PC-3 (cell line): ENCODE results near the gene ADARB2. TPM values are rescaled to one million over a fixed set of nuclear protein-coding genes. Genes with fewer than 3 reads are reported as not detected.

Source experiments
- ATAC-seq: fragments of 200-7000 bp; cut with Tn5 transposase; 2 replicates; pipeline ENCODE4 v1.9.1; 2020; ENCODE audit warnings: mild to moderate bottlenecking, moderate library complexity
- BruUV-seq: library from RNA; stranded (reverse); fragments of 400-500 nt; replicated peaks from 2 replicates; lab custom pipeline; 2021; lab: Mats Ljungman, UMichigan
- CTCF ChIA-PET: fragments of 300-600 bp; sonication (Branson Sonifier 250); formaldehyde crosslinking; loops from one replicate; lab custom pipeline; 2022; ENCODE audit warnings: antibody characterized with exemption; lab: Charles Lee
- POLR2A ChIA-PET: fragments of 300-600 bp; sonication (Branson Sonifier 250); formaldehyde crosslinking; loops from one replicate; lab custom pipeline; 2022; ENCODE audit warnings: antibody characterized with exemption; ENCODE audit not compliant: unreplicated experiment; lab: Charles Lee
- DNase-seq: peaks from one replicate; pipeline ENCODE4 v3.0.0-alpha.2; 2015
- H2AFZ ChIP-seq: fragments of 300-600 bp; sonication (generic); 2 replicates; pipeline ENCODE4 v1.6.0; 2016; ENCODE audit warnings: antibody characterized with exemption, low read length
- H3F3A ChIP-seq: fragments of 300-600 bp; sonication (generic); one replicate; pipeline ENCODE4 v1.6.0; 2017; ENCODE audit warnings: antibody characterized with exemption, low read length, control low read depth, mild to moderate bottlenecking; ENCODE audit not compliant: unreplicated experiment
- H3K27ac ChIP-seq: fragments of 300-600 bp; sonication (generic); 2 replicates; pipeline ENCODE4 v1.5.1; 2016; ENCODE audit warnings: mild to moderate bottlenecking, low read length
- H3K27me3 ChIP-seq: fragments of 300-600 bp; sonication (generic); 2 replicates; pipeline ENCODE4 v1.6.1; 2016; ENCODE audit warnings: low read length, mixed read lengths
- H3K36me3 ChIP-seq: fragments of 300-600 bp; sonication (generic); 2 replicates; pipeline ENCODE4 v1.6.1; 2016; ENCODE audit warnings: low read depth, mixed run types, low read length, mixed read lengths
- H3K4me1 ChIP-seq: fragments of 300-600 bp; sonication (generic); 2 replicates; pipeline ENCODE4 v1.5.1; 2016; ENCODE audit warnings: low read length; ENCODE audit not compliant: insufficient read depth
- H3K4me2 ChIP-seq: fragments of 300-600 bp; sonication (generic); 2 replicates; pipeline ENCODE4 v1.6.0; 2016; ENCODE audit warnings: low read length
- H3K4me3 ChIP-seq: fragments of 300-600 bp; sonication (generic); 2 replicates; pipeline ENCODE4 v1.5.1; 2016; ENCODE audit warnings: mild to moderate bottlenecking, low read length, mixed read lengths
- H3K79me2 ChIP-seq: fragments of 300-600 bp; sonication (generic); 2 replicates; pipeline ENCODE4 v1.6.1; 2017; ENCODE audit warnings: low read length, mixed read lengths
- H3K9ac ChIP-seq: fragments of 300-600 bp; sonication (generic); 2 replicates; pipeline ENCODE4 v1.6.0; 2016; ENCODE audit warnings: mild to moderate bottlenecking, low read length
- H3K9me2 ChIP-seq: fragments of 300-600 bp; sonication (generic); replicated peaks from 2 replicates; pipeline ENCODE4 v1.6.1; 2016; ENCODE audit warnings: mixed run types, low read length, mixed read lengths
- H3K9me3 ChIP-seq: fragments of 300-600 bp; sonication (generic); 2 replicates; pipeline ENCODE4 v1.6.1; 2016; ENCODE audit warnings: low read length, mixed read lengths
- H4K20me1 ChIP-seq: fragments of 300-600 bp; sonication (generic); 2 replicates; pipeline ENCODE4 v1.6.1; 2016; ENCODE audit warnings: low read length, mixed read lengths
- EZH2 ChIP-seq: fragments of 300-600 bp; sonication (generic); IDR thresholded peaks from one replicate; pipeline ENCODE4 v1.6.1; 2017; ENCODE audit warnings: antibody characterized with exemption, mild to moderate bottlenecking, low read length; ENCODE audit not compliant: unreplicated experiment
- EZH2phosphoT487 ChIP-seq: fragments of 300-600 bp; sonication (generic); IDR thresholded peaks from 2 replicates; pipeline ENCODE4 v1.6.1; 2018; ENCODE audit warnings: mild to moderate bottlenecking, antibody characterized with exemption, low read length, borderline replicate concordance
- intact Hi-C: fragments of 100-400 bp; cut with micrococcal nuclease; formaldehyde crosslinking; loops from 2 replicates; pipeline ENCODE4 v1.9.0; 2023
- total RNA-seq: library from RNA; depleted of rRNA; stranded (reverse); fragments of >200 nt; gene quantifications from 2 replicates; pipeline ENCODE4 v1.2.3, GENCODE V29; 2014
- TF ChIP-seq, protein P1 (sequence below): fragments of 300-600 bp; sonication (generic); conservative IDR thresholded peaks from 2 replicates; pipeline ENCODE4 v1.5.1; 2017; ENCODE audit warnings: antibody characterized with exemption, low read depth, mild to moderate bottlenecking, low read length

The ADARB2 gene
- total RNA-seq, 1 experiment from 2014 or later = not detected

DNA sequence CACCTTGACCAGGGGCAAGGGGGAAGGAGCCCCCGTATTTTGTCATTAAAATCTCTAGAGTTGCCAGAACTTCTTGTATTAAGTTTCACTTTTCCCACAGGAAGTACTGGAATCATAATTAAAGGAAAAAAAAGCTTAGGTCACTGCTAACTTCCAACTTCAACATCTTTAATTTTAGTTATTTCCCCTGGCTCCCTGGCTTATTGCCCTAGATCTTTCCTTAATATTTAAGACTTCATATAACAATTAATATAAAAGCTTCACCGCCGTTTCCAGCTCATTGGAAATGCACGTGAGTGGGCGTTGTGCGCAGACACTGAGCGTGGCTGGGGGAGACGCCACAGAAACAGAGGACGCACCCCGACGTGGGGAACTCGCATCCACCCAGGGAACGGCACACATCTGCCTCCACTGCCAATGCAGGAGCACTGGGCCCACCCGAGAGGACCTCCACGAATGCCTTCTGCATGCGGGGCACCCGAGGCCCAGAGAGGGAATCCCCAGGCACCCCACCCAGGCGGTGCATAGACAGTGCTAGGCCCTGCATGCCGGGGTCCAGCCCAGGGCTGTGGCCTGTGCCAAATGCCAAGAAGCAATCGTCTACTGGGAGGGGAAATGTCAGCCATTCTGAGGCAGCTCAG is 72.2 kb downstream of the ADARB2 start:
- CTCF ChIA-PET = no interaction called here
- POLR2A ChIA-PET = no interaction called here

DNA sequence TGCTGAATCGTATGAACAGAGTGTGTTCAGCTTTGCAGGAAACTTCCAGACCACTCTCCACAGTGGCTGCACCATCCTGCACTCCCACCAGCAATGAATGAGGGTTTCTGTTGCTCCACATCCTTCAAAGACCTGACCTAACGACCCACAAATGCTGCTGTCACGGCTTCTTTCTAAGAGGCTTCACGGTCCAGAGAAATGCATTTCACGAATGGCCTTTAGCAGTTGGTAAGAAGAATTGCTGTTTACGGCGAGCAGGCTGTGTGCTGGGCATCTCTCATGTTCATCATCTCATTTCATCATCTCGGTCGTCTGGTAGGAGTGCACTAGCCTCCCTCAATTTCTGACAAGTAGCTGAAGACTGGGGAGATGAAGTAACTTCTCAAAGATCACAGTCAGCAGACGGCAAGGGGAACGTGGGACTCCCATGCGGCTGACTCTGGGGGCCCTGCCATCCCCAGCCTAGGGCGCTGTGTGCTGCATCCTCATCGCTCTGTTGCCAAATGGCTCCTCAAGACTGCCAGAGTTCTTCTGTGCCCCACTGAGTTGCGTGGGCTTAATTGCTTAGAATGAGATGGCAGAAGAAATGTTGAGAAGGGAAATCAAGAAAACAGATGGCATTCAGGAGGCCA is 72.9 kb downstream of the ADARB2 start:
- Histone ChIP-seq H3K4me3 (no peak overlapping the region), H3K9ac (no peak overlapping the region), H3K36me3 (no peaks in the 10 kb centered on the region), H4K20me1 (no peaks in the 10 kb centered on the region), H3K27me3 (no peaks in the 10 kb centered on the region), H2AFZ (no peak overlapping the region), H3K9me3 (no peaks in the 10 kb centered on the region), H3K79me2 (no peaks in the 10 kb centered on the region), H3K9me2 (no peaks in the 10 kb centered on the region), H3F3A (no peaks in the 10 kb centered on the region), H3K4me1 (no peaks in the 10 kb centered on the region), H3K4me2 (no peak overlapping the region), H3K27ac (no peak overlapping the region)
- ChIA-PET POLR2A (no interaction called here), CTCF (no interaction called here)
- no peak for ATAC-seq
- BruUV-seq = no TSS peak
- DNase-seq = no peak
- no peak for TF ChIP-seq EZH2
- TF ChIP-seq, protein P1, sequence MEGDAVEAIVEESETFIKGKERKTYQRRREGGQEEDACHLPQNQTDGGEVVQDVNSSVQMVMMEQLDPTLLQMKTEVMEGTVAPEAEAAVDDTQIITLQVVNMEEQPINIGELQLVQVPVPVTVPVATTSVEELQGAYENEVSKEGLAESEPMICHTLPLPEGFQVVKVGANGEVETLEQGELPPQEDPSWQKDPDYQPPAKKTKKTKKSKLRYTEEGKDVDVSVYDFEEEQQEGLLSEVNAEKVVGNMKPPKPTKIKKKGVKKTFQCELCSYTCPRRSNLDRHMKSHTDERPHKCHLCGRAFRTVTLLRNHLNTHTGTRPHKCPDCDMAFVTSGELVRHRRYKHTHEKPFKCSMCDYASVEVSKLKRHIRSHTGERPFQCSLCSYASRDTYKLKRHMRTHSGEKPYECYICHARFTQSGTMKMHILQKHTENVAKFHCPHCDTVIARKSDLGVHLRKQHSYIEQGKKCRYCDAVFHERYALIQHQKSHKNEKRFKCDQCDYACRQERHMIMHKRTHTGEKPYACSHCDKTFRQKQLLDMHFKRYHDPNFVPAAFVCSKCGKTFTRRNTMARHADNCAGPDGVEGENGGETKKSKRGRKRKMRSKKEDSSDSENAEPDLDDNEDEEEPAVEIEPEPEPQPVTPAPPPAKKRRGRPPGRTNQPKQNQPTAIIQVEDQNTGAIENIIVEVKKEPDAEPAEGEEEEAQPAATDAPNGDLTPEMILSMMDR = no peak
- no peak for TF ChIP-seq EZH2phosphoT487
- intact Hi-C loops = no loop called here

More for the DNA sequence above, 72.2 kb downstream of the ADARB2 start:
- Histone ChIP-seq H3K36me3 (no peaks in the 10 kb centered on the region), H3F3A (no peaks in the 10 kb centered on the region), H3K27ac (no peak overlapping the region), H3K27me3 (no peaks in the 10 kb centered on the region), H3K4me1 (no peaks in the 10 kb centered on the region), H3K9me2 (no peaks in the 10 kb centered on the region), H2AFZ (no peak overlapping the region), H3K4me2 (no peak overlapping the region), H3K9ac (no peak overlapping the region), H4K20me1 (no peaks in the 10 kb centered on the region), H3K4me3 (no peak overlapping the region), H3K9me3 (no peaks in the 10 kb centered on the region), H3K79me2 (no peaks in the 10 kb centered on the region)
- intact Hi-C loops = no loop called here
- no peak for TF ChIP-seq EZH2
- no peak for TF ChIP-seq EZH2phosphoT487
- TF ChIP-seq, protein P1 = no peak
- BruUV-seq = no TSS peak
- DNase-seq (no peak), ATAC-seq (no peak)

DNA sequence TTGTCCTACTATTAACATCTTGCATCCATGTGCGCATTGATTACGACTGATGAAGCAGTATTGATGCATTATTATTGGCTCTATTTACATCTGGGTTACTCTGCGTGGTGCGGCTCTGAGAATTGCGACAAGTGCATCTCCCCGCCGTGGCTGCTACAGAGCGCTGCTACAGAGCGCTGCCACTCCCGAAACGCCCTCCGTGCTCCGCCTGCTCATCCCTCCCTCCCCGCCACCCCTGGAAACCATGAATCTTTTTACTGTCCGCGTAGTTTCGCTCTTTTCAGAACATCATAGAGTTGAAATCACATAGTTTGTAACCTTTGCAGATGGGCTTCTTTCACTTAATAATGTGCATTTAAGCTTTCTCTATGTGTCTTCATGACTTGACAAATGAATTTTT is 74.1 kb downstream of the ADARB2 start:
- H3K9ac ChIP-seq = no peak overlapping the region
- H3F3A ChIP-seq = no peaks in the 10 kb centered on the region
- H3K9me3 ChIP-seq = no peaks in the 10 kb centered on the region
- no peak overlapping the region for H3K4me2 ChIP-seq
- H3K79me2 ChIP-seq = no peaks in the 10 kb centered on the region
- H3K36me3 ChIP-seq = no peaks in the 10 kb centered on the region
- H3K27me3 ChIP-seq = no peaks in the 10 kb centered on the region
- intact Hi-C loops = no loop called here
- no peak for ATAC-seq
- no peak overlapping the region for H3K4me3 ChIP-seq
- ChIA-PET CTCF (no interaction called here), POLR2A (no interaction called here)
- H3K27ac ChIP-seq = no peak overlapping the region
- H3K9me2 ChIP-seq = no peaks in the 10 kb centered on the region
- no peak overlapping the region for H2AFZ ChIP-seq
- H3K4me1 ChIP-seq = no peaks in the 10 kb centered on the region
- no peak for DNase-seq
- TF ChIP-seq, protein P1 = no peak
- TF ChIP-seq EZH2phosphoT487 (no peak), EZH2 (no peak)
- no TSS peak for BruUV-seq
- no peaks in the 10 kb centered on the region for H4K20me1 ChIP-seq
